HG02571 (cell line): ENCODE measurements around the gene SLC6A17.

Source experiments
- ATAC-seq: cut with Tn5 transposase; IDR thresholded peaks from one replicate; pipeline ENCODE4 v1.9.1; 2021; ENCODE audit warnings: mild to moderate bottlenecking, moderate library complexity; ENCODE audit not compliant: unreplicated experiment

Gene SLC6A17

GRCh38 chr1:110135246-110135645 lies 15.0 kb upstream of the SLC6A17 start:
- no peak for ATAC-seq

GRCh38 chr1:110135666-110136065 lies 14.6 kb upstream of the SLC6A17 start:
- no peak for ATAC-seq

- no peak for ATAC-seq
Observed at GRCh38 chr1:110136911-110137310, 13.4 kb upstream of the SLC6A17 start.

- no peak for ATAC-seq
Observed at GRCh38 chr1:110138956-110139355, 11.3 kb upstream of the SLC6A17 start.

GRCh38 chr1:110144366-110144765 lies 5.9 kb upstream of the SLC6A17 start:
- ATAC-seq: no peak

- ATAC-seq: no peak
Observed at GRCh38 chr1:110148961-110149360, 1.3 kb upstream of the SLC6A17 start.

- no peak for ATAC-seq
Observed at GRCh38 chr1:110151175-110151669, 928 bp downstream of the SLC6A17 start.

- ATAC-seq: no peak
Observed at GRCh38 chr1:110152133-110152785, 2.0 kb downstream of the SLC6A17 start.

- no peak for ATAC-seq
Observed at GRCh38 chr1:110153407-110153950, 3.2 kb downstream of the SLC6A17 start.

GRCh38 chr1:110155878-110156522 lies 5.7 kb downstream of the SLC6A17 start:
- no peak for ATAC-seq

GRCh38 chr1:110158261-110158660 lies 8.0 kb downstream of the SLC6A17 start:
- ATAC-seq: no peak

GRCh38 chr1:110159168-110159567 lies 8.9 kb downstream of the SLC6A17 start:
- ATAC-seq: no peak

- ATAC-seq: no peak
Observed at GRCh38 chr1:110160538-110161100, 10.3 kb downstream of the SLC6A17 start.

GRCh38 chr1:110161165-110161564 lies 10.9 kb downstream of the SLC6A17 start:
- ATAC-seq: no peak

- ATAC-seq: no peak
Observed at GRCh38 chr1:110161849-110162248, 11.6 kb downstream of the SLC6A17 start.

GRCh38 chr1:110163591-110163990 lies 13.3 kb downstream of the SLC6A17 start:
- no peak for ATAC-seq

- no peak for ATAC-seq
Observed at GRCh38 chr1:110164725-110165350, 14.5 kb downstream of the SLC6A17 start.

GRCh38 chr1:110165761-110166231 lies 15.5 kb downstream of the SLC6A17 start:
- no peak for ATAC-seq

- ATAC-seq: no peak
Observed at GRCh38 chr1:110166861-110167260, 16.6 kb downstream of the SLC6A17 start.

- no peak for ATAC-seq
Observed at GRCh38 chr1:110170766-110171733, 20.8 kb downstream of the SLC6A17 start.
